Keratinocyte (primary cell): ENCODE measurements around the gene PLXNB3.

Source experiments
- CTCF ChIP-seq, 3 experiments: IDR thresholded peaks in 1 of 3; conservative IDR thresholded peaks in 1 of 3; optimal IDR thresholded peaks in 1 of 3; 2 replicates in 2 of 3; 3 replicates in 1 of 3; pipeline versions ENCODE3 to v1.5.1; 2011; ENCODE audit warnings: low read length in 3 of 3, mild to moderate bottlenecking in 3 of 3, moderate library complexity in 2 of 3, control low read depth in 1 of 3, inconsistent platforms in 1 of 3; ENCODE audit not compliant: insufficient read depth in 2 of 3; ENCODE audit errors: extremely low read depth in 1 of 3
- EZH2 ChIP-seq: IDR thresholded peaks from one replicate; pipeline ENCODE4 v1.6.1; 2012; ENCODE audit warnings: inconsistent platforms, mild to moderate bottlenecking, low read length, moderate library complexity

- TF ChIP-seq EZH2, result no peak
- no peak for TF ChIP-seq CTCF (optimal IDR thresholded peaks at IDR 0.05 in 1 of 3, IDR thresholded peaks at IDR 0.05 in 1 of 3, conservative IDR thresholded peaks at IDR 0.05 in 1 of 3; ENCODE audit: extremely low read depth in 1 of 3, insufficient read depth in 2 of 3, low read length in 3 of 3)
These were observed 37.6 kb downstream of the PLXNB3 start for GRCh38 chrX:153801669-153802068.
